ENCODE measurements around the gene NUDT14.

The NUDT14 gene

GRCh38 chr14:105161309-105161708 lies 19.8 kb downstream of the NUDT14 start:
- in situ Hi-C loops (cut with HindIII; ENCODE audit: low sequenced_read_pairs), result no loop called here

GRCh38 chr14:105160776-105161175 lies 20.3 kb downstream of the NUDT14 start:
- in situ Hi-C loops (cut with HindIII; ENCODE audit: low sequenced_read_pairs), result no loop called here

DNA sequence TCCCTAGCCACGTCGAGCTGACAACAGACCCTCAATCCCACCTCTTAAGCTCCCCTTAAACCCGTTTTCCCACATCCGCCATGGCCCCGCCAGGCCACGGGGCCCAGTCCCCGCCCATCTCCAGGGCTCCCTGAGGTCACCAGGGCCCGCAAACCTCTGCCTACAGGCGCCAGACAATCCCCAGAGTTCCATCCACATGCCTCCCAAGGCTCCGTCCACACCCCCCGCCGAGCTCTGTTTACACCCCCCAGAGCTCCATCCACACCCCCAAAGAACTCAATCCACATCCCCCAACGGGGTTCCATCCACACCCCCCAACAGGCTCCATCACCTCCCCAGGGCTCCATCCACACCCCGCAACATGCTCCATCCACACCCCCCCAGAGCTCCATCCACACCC lies 21.8 kb downstream of the NUDT14 start:
- in situ Hi-C loops (cut with HindIII; ENCODE audit: low sequenced_read_pairs), result no loop called here

- in situ Hi-C loops (cut with HindIII; ENCODE audit: low sequenced_read_pairs), result no loop called here
Observed at GRCh38 chr14:105158794-105159193, 22.3 kb downstream of the NUDT14 start.

DNA sequence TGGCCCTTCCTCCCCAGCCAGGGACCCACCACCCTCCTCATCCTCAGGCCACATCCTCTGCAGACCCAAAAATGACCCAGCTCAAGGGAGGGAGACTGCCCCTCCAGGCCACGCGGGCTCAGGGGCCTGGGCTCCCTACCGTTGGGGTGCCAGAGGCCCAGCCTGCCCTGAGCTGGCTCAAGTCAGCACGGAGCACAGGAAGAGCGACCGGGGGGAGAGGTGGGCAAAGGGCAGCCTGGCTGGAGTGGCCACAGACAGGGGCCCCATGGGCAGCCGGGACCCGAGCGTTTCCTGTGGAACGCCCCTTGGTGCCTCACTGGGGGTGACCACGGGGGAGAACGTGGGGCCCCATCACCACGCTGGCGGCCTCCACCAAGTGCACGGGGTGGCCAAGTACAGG lies 23.2 kb downstream of the NUDT14 start:
- in situ Hi-C loops (cut with HindIII; ENCODE audit: low sequenced_read_pairs), result no loop called here

DNA sequence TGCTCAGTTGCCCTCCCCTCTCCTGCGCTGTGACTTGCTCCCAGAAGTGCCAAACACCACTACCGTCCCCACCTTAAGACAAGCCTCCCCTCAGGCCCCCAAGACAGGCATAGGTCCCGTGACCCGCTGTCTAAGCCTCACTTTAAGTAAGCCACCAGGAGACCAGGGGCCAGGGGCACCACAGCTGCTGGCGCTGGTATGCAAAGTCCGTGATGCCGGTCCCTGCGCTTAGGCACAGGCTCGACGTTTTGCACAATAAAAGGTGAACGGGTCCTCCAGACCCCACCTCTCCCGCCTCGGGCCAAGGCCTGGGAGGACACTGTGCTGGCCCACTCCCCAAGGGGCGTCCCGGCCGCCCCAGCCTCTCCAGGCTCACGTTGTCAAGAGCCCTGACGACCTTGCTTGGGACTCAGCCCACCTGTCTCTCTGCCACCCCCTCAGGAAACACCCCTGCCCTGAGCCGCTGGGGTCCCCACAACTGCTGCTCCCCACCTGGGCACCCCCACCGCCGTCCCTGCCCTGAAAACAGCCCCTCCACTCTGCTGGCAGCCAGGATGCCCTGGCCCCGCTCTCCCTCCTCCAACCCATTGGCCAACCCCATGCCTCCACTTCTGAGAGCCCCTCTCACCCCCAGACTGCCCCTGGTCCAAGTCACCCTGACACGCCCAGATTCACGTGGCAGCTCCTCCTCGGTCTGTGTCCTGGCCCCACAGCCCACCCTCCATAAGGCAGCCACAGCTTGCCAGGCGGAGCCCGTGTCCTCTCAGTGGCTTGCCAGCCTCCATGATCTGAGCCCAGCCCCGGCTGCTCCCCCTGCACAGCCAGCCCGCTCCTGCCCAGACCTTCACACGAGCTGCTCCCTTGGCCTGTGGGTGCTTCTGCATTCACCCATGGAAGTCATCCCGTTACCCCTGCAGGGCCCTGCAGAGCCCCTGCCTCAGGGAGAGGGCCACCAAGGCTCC lies 24.4 kb downstream of the NUDT14 start:
- in situ Hi-C loops (cut with HindIII; ENCODE audit: low sequenced_read_pairs), result no loop called here

DNA sequence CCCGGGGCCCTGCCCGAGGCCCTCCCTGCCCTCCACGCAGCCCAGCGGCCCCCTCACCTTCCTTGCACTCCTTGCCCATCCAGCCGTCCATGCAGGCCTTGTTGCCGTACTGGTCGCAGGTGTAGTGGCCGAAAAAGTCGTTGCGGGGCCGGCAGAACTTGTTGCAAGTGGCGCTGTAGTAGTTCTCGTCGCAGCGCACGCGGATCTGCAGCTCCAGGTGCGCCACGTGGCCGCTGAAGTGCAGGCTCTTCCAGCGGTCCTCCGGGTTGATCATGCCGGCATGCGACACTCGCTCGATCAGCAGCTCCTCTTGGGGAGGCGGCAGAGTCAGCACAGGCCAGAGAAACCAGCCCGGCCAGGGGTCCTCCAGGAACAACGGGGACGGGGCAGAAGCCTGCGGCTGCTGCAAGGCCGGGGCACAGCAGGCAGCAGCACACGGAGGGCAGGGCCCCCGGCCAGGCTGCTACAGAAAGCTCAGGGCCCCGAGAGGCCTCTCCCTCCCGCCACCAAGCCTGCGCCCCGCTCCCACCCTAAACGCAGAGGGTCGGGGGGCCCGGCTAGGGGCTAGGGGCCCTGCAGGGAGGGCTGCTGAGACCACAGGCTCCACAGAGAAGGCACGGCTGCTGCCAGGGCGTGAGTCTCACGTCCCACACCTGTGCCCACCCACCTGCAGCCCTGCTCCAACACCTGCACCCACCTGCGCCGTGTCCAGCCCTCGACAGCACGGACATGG lies 25.3 kb downstream of the NUDT14 start:
- in situ Hi-C loops (cut with HindIII; ENCODE audit: low sequenced_read_pairs), result no loop called here

- in situ Hi-C loops (cut with HindIII; ENCODE audit: low sequenced_read_pairs), result no loop called here
Observed at GRCh38 chr14:105155071-105155651, 26.0 kb downstream of the NUDT14 start.

- in situ Hi-C loops (cut with HindIII; ENCODE audit: low sequenced_read_pairs), result no loop called here
Observed at GRCh38 chr14:105154476-105154871, 26.6 kb downstream of the NUDT14 start.

GRCh38 chr14:105153739-105154475 lies 27.2 kb downstream of the NUDT14 start:
- in situ Hi-C loops (cut with HindIII; ENCODE audit: low sequenced_read_pairs), result no loop called here

GRCh38 chr14:105153331-105153731 lies 27.8 kb downstream of the NUDT14 start:
- in situ Hi-C loops (cut with HindIII; ENCODE audit: low sequenced_read_pairs), result no loop called here

- in situ Hi-C loops (cut with HindIII; ENCODE audit: low sequenced_read_pairs), result no loop called here
Observed at GRCh38 chr14:105152794-105153241, 28.3 kb downstream of the NUDT14 start.

DNA sequence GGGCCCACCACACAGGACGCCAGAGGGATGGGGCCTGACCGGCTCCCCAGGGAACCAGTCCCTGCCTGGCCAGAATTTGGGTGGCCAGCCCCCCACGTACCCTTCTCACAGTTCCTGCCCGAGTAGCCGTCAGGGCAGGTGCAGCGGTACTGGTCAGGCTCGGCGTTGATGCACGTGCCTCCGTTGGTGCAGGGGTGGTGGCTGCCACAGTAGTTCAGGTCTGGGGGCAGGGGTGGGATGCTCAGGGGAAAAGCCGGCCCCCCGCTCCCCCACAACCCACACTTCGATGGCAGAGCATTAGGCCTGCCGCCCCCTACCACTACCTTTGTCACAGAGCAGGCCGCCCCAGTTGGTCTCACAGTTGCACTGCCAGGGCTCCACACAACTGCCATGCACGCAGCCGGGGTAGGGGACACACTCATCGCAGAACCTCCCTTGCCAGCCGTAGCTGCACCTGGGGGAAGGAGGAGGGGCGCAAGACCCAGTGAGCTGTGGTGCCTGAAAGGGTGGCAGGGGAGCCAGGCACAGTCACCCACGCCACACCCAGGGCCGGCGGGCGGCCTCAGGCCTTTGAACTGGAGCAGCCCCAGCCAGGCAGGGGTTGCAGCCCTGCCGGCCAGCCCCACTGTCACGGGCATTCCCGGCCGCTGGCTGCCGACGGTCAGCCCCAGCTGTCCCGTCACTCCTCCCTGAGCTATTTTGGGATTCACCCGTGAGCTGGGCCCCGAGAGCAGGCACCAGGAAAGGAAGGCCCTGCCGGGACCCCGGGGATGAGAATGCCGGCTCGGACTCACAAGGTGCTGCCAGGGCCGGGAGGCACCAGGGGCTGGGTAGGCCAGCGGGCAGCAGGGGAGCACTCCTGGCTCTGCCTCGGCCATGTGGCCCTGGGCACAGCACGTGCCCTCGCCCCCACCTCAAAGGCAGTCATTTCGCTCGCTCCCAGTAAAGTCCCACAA lies 29.0 kb downstream of the NUDT14 start:
- in situ Hi-C loops (cut with HindIII; ENCODE audit: low sequenced_read_pairs), result no loop called here

GRCh38 chr14:105151084-105151837 lies 29.9 kb downstream of the NUDT14 start:
- in situ Hi-C loops (cut with HindIII; ENCODE audit: low sequenced_read_pairs), result no loop called here

- in situ Hi-C loops (cut with HindIII; ENCODE audit: low sequenced_read_pairs), result no loop called here
Observed at GRCh38 chr14:105150368-105151083, 30.6 kb downstream of the NUDT14 start.

DNA sequence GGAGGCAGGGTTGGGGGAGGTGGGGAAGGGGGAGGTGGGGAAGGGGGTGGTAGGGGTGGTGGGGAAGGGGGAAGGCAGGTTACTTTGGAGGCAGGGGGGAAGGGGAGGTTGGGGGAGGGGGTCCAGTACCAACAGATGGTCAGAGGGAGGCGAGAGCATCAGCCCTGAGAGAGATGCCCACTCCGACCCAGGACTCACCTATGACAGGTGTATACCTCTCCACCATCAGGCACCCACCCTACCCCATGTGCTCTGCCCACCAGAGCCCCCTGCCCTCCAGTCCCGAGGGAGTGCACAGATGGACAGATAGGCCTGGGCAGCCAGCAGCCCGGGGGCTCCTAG lies 31.1 kb downstream of the NUDT14 start:
- in situ Hi-C loops (cut with HindIII; ENCODE audit: low sequenced_read_pairs), result no loop called here

- in situ Hi-C loops (cut with HindIII; ENCODE audit: low sequenced_read_pairs), result no loop called here
Observed at GRCh38 chr14:105149146-105149781, 31.8 kb downstream of the NUDT14 start.

GRCh38 chr14:105148604-105149145 lies 32.4 kb downstream of the NUDT14 start:
- in situ Hi-C loops (cut with HindIII; ENCODE audit: low sequenced_read_pairs), result no loop called here

Measured in DLD1 (cell line).